ENCODE measurements around the gene LMO2. TPM values are rescaled to one million over a fixed set of nuclear protein-coding genes. Genes with fewer than 3 reads are reported as not detected.

The LMO2 gene
- total RNA-seq, 1 experiment from 2014 or later, result 0.64 TPM

- no peaks in the 10 kb centered on the region for H3K36me3 ChIP-seq (ENCODE audit: control insufficient read depth, insufficient read depth, low read length)
- ATAC-seq (no peak), DNase-seq (ENCODE audit: low read depth, low spot score) (no peak)
- no TSS peak for BruUV-seq (replicated peaks)
- no peak overlapping the region for H3K4me3 ChIP-seq (ENCODE audit: low read depth in 2 of 2, low read length in 2 of 2)
- no peaks in the 10 kb centered on the region for H3K9me3 ChIP-seq (ENCODE audit: control insufficient read depth, insufficient read depth, low read depth, low read length)
- no peaks in the 10 kb centered on the region for H3K4me1 ChIP-seq (ENCODE audit: control insufficient read depth, insufficient read depth, low read length)
- ChIA-PET POLR2A (no interaction called here), CTCF (no interaction called here)
- no peak overlapping the region for H3K27ac ChIP-seq (ENCODE audit: low read length)
- TF ChIP-seq SIN3A (IDR thresholded peaks at IDR 0.05; ENCODE audit: borderline replicate concordance, insufficient read depth, low read depth, low read length) (no peak), TCF7L2 (IDR thresholded peaks at IDR 0.05; ENCODE audit: low read depth, low read length) (no peak), POLR2AphosphoS5 (IDR thresholded peaks at IDR 0.05; ENCODE audit: low read depth, low read length) (no peak)
- TF ChIP-seq, protein P1, sequence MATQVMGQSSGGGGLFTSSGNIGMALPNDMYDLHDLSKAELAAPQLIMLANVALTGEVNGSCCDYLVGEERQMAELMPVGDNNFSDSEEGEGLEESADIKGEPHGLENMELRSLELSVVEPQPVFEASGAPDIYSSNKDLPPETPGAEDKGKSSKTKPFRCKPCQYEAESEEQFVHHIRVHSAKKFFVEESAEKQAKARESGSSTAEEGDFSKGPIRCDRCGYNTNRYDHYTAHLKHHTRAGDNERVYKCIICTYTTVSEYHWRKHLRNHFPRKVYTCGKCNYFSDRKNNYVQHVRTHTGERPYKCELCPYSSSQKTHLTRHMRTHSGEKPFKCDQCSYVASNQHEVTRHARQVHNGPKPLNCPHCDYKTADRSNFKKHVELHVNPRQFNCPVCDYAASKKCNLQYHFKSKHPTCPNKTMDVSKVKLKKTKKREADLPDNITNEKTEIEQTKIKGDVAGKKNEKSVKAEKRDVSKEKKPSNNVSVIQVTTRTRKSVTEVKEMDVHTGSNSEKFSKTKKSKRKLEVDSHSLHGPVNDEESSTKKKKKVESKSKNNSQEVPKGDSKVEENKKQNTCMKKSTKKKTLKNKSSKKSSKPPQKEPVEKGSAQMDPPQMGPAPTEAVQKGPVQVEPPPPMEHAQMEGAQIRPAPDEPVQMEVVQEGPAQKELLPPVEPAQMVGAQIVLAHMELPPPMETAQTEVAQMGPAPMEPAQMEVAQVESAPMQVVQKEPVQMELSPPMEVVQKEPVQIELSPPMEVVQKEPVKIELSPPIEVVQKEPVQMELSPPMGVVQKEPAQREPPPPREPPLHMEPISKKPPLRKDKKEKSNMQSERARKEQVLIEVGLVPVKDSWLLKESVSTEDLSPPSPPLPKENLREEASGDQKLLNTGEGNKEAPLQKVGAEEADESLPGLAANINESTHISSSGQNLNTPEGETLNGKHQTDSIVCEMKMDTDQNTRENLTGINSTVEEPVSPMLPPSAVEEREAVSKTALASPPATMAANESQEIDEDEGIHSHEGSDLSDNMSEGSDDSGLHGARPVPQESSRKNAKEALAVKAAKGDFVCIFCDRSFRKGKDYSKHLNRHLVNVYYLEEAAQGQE (IDR thresholded peaks at IDR 0.05; ENCODE audit: insufficient read depth in 1 of 2, low read depth in 2 of 2, low read length in 1 of 2), result no peak
- TF ChIP-seq, protein P2, sequence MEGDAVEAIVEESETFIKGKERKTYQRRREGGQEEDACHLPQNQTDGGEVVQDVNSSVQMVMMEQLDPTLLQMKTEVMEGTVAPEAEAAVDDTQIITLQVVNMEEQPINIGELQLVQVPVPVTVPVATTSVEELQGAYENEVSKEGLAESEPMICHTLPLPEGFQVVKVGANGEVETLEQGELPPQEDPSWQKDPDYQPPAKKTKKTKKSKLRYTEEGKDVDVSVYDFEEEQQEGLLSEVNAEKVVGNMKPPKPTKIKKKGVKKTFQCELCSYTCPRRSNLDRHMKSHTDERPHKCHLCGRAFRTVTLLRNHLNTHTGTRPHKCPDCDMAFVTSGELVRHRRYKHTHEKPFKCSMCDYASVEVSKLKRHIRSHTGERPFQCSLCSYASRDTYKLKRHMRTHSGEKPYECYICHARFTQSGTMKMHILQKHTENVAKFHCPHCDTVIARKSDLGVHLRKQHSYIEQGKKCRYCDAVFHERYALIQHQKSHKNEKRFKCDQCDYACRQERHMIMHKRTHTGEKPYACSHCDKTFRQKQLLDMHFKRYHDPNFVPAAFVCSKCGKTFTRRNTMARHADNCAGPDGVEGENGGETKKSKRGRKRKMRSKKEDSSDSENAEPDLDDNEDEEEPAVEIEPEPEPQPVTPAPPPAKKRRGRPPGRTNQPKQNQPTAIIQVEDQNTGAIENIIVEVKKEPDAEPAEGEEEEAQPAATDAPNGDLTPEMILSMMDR (IDR thresholded peaks at IDR 0.05), result no peak; the same call in 1 of the 2 replicates
- H3K27me3 ChIP-seq (ENCODE audit: control insufficient read depth, insufficient read depth, low read length), result peaks cover 19% of the 10 kb centered on the region; the same call in 1 of the 2 replicates
- in situ Hi-C loops (cut with HindIII; ENCODE audit: low pct_unique_long_range_greater_than_20kb, low sequenced_read_pairs) (no loop called here), intact Hi-C loops (cut with micrococcal nuclease; ENCODE audit: unreplicated experiment) (no loop called here)
These were observed 7.3 kb downstream of the LMO2 start for GRCh38 chr11:33884601-33885000.

DNA sequence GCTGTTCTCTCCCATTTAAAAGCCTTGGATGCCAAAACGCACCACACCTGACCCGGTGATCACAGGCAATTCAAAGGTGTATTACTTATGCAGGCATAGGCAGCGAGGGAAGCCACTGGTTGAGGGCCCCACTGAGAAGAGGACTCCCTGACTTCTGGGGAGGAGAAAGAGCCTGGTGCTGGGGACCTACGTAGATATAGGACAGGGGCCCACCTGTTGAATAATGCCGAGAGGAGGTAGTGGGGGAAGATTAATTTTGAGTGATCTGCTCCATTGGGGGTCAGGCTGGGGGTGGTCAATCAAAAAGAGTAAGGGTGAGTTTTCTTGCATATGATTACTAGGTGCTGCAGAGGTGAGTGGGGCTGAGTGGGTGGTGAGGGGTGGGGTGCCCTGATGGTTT, 7.8 kb downstream of the LMO2 start:
- TF ChIP-seq SIN3A (IDR thresholded peaks at IDR 0.05; ENCODE audit: borderline replicate concordance, insufficient read depth, low read depth, low read length), result no peak
- no peak for TF ChIP-seq TCF7L2 (IDR thresholded peaks at IDR 0.05; ENCODE audit: low read depth, low read length)
- no peak for TF ChIP-seq POLR2AphosphoS5 (IDR thresholded peaks at IDR 0.05; ENCODE audit: low read depth, low read length)
- TF ChIP-seq, protein P1 (IDR thresholded peaks at IDR 0.05; ENCODE audit: insufficient read depth in 1 of 2, low read depth in 2 of 2, low read length in 1 of 2), result no peak
- TF ChIP-seq, protein P2 (IDR thresholded peaks at IDR 0.05), result no peak
- no peaks in the 10 kb centered on the region for H3K4me1 ChIP-seq (ENCODE audit: control insufficient read depth, insufficient read depth, low read length)
- no peaks in the 10 kb centered on the region for H3K36me3 ChIP-seq (ENCODE audit: control insufficient read depth, insufficient read depth, low read length)
- no peak for ATAC-seq
- CTCF ChIA-PET, result no interaction called here
- H3K4me3 ChIP-seq (ENCODE audit: low read depth in 2 of 2, low read length in 2 of 2), result no peak overlapping the region
- in situ Hi-C loops (cut with HindIII; ENCODE audit: low pct_unique_long_range_greater_than_20kb, low sequenced_read_pairs), result no loop called here
- H3K27me3 ChIP-seq (ENCODE audit: control insufficient read depth, insufficient read depth, low read length), result peaks cover 22% of the 10 kb centered on the region; the same call in 1 of the 2 replicates
- H3K27ac ChIP-seq (ENCODE audit: low read length), result no peak overlapping the region
- BruUV-seq (replicated peaks), result no TSS peak
- intact Hi-C loops (cut with micrococcal nuclease; ENCODE audit: unreplicated experiment), result no loop called here
- no peaks in the 10 kb centered on the region for H3K9me3 ChIP-seq (ENCODE audit: control insufficient read depth, insufficient read depth, low read depth, low read length)
- POLR2A ChIA-PET, result no interaction called here
- DNase-seq (ENCODE audit: low read depth, low spot score), result no peak
